ENCODE measurements around the gene PTOV1.

Gene PTOV1

DNA sequence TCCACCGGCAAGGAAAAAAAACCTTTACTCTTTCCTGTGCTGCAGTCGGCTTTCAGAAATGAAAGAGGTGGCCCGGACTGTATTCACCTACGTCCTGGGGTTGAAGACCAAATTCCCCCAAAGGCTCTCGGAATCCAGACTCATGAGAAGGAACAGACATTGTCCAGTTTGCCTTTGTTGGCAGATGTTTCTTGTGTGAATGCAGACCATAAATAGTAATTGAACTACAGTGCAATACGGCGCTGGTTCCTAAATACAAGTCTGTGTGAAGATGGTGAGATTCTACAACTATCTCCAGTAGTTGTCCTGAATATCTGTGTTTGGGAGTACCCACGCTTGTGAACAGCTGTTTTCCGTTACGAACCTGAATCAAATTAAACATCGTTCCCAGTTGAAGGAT lies 11.2 kb upstream of the PTOV1 start:
- Histone ChIP-seq H3K4me1 (ENCODE audit: control insufficient read depth, low read length) (peaks cover 31% of the 10 kb centered on the region), H3K27me3 (ENCODE audit: control insufficient read depth, low read length) (no peaks in the 10 kb centered on the region), H3K4me3 (ENCODE audit: low read length) (no peak overlapping the region), H3F3A (ENCODE audit: control insufficient read depth, insufficient read depth) (peaks cover 21% of the 10 kb centered on the region), H3K9me3 (ENCODE audit: control insufficient read depth, insufficient read depth, low read length) (no peaks in the 10 kb centered on the region), H3K79me2 (ENCODE audit: control insufficient read depth, low read length) (no peaks in the 10 kb centered on the region; the same call in 1 of the 2 replicates), H3K36me3 (ENCODE audit: control insufficient read depth, low read length) (peaks cover 65% of the 10 kb centered on the region), H3K4me2 (ENCODE audit: low read length) (no peak overlapping the region), H4K20me1 (ENCODE audit: control insufficient read depth, insufficient read depth, low read depth, low read length) (0 out of 2 replicates have a peak, but pooled peaks cover 2% of the 10 kb centered on the region), H3K27ac (ENCODE audit: low read depth, low read length) (no peak overlapping the region), H3K9me2 (replicated peaks; ENCODE audit: control insufficient read depth, low read length) (no peaks in the 10 kb centered on the region)
- no peak for TF ChIP-seq EZH2phosphoT487 (IDR thresholded peaks at IDR 0.05; ENCODE audit: borderline replicate concordance, low read length)
- TF ChIP-seq, protein P1, sequence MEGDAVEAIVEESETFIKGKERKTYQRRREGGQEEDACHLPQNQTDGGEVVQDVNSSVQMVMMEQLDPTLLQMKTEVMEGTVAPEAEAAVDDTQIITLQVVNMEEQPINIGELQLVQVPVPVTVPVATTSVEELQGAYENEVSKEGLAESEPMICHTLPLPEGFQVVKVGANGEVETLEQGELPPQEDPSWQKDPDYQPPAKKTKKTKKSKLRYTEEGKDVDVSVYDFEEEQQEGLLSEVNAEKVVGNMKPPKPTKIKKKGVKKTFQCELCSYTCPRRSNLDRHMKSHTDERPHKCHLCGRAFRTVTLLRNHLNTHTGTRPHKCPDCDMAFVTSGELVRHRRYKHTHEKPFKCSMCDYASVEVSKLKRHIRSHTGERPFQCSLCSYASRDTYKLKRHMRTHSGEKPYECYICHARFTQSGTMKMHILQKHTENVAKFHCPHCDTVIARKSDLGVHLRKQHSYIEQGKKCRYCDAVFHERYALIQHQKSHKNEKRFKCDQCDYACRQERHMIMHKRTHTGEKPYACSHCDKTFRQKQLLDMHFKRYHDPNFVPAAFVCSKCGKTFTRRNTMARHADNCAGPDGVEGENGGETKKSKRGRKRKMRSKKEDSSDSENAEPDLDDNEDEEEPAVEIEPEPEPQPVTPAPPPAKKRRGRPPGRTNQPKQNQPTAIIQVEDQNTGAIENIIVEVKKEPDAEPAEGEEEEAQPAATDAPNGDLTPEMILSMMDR (IDR thresholded peaks at IDR 0.05; ENCODE audit: low read depth, low read length, poor library complexity, severe bottlenecking), result no peak

DNA sequence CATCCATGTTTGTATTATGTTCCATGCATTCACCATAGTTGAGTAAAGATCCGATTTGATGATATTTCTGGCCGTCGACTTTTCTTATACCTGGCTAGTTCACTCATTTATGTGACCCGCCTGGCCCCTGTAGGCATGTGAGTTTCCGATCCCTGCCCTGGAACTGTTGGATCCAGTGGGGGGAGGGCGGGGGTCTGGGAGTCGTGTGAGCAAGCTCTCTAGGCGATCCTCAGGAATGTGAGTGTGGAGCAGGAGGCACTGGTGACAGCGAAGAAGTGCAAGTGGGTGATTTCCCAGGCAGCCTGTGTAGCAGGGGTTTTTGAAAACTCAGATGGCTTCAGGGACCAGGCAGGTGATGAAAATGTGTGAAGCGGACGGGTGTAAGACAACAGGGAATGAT lies 10.6 kb upstream of the PTOV1 start:
- Histone ChIP-seq H3K27ac (ENCODE audit: low read depth, low read length) (no peak overlapping the region), H3K36me3 (ENCODE audit: control insufficient read depth, low read length) (peaks cover 59% of the 10 kb centered on the region)
- TF ChIP-seq, protein P1 (IDR thresholded peaks at IDR 0.05; ENCODE audit: low read depth, low read length, poor library complexity, severe bottlenecking), result no peak
- TF ChIP-seq EZH2phosphoT487 (IDR thresholded peaks at IDR 0.05; ENCODE audit: borderline replicate concordance, low read length), result no peak

DNA sequence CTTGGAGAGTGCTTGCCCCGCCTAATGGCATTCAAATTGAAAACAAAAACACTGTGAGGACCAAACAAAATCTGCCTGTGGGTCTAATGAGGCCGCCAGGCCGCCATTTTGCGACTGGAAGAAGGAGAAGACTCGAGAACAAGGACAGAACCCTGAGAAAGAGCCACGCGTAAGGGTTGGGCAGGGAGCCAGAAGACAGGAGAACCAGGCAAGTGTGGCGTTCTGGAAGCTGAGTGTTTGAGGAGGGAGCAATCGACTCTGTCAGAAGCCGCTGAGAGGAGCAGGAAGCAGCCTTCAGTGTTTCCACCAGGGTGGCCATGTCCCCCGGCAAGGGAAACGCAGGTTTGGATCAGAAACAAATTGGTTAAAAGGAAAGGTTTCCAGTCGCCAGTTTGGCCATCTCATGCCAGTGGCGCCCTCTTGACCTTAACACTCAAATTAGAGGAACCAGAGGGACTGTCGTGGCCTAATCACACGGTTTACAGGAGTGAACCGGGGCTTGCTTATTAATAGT lies 10.2 kb upstream of the PTOV1 start:
- Histone ChIP-seq H4K20me1 (ENCODE audit: control insufficient read depth, insufficient read depth, low read depth, low read length) (0 out of 2 replicates have a peak, but pooled peaks cover 2% of the 10 kb centered on the region), H3K27me3 (ENCODE audit: control insufficient read depth, low read length) (no peaks in the 10 kb centered on the region), H3K79me2 (ENCODE audit: control insufficient read depth, low read length) (no peaks in the 10 kb centered on the region; the same call in 1 of the 2 replicates), H3K4me3 (ENCODE audit: low read length) (no peak overlapping the region), H3F3A (ENCODE audit: control insufficient read depth, insufficient read depth) (peaks cover 28% of the 10 kb centered on the region), H3K4me1 (ENCODE audit: control insufficient read depth, low read length) (peaks cover 39% of the 10 kb centered on the region), H3K27ac (ENCODE audit: low read depth, low read length) (no peak overlapping the region), H3K4me2 (ENCODE audit: low read length) (no peak overlapping the region), H3K9me3 (ENCODE audit: control insufficient read depth, insufficient read depth, low read length) (no peaks in the 10 kb centered on the region), H3K9me2 (replicated peaks; ENCODE audit: control insufficient read depth, low read length) (no peaks in the 10 kb centered on the region), H3K36me3 (ENCODE audit: control insufficient read depth, low read length) (peaks cover 54% of the 10 kb centered on the region)
- no peak for TF ChIP-seq EZH2phosphoT487 (IDR thresholded peaks at IDR 0.05; ENCODE audit: borderline replicate concordance, low read length)
- TF ChIP-seq, protein P1 (IDR thresholded peaks at IDR 0.05; ENCODE audit: low read depth, low read length, poor library complexity, severe bottlenecking), result no peak

More for the DNA sequence above, 10.6 kb upstream of the PTOV1 start:
- Histone ChIP-seq H4K20me1 (ENCODE audit: control insufficient read depth, insufficient read depth, low read depth, low read length) (0 out of 2 replicates have a peak, but pooled peaks cover 2% of the 10 kb centered on the region), H3K9me3 (ENCODE audit: control insufficient read depth, insufficient read depth, low read length) (no peaks in the 10 kb centered on the region), H3K79me2 (ENCODE audit: control insufficient read depth, low read length) (no peaks in the 10 kb centered on the region; the same call in 1 of the 2 replicates), H3K9me2 (replicated peaks; ENCODE audit: control insufficient read depth, low read length) (no peaks in the 10 kb centered on the region), H3K4me3 (ENCODE audit: low read length) (no peak overlapping the region), H3F3A (ENCODE audit: control insufficient read depth, insufficient read depth) (peaks cover 23% of the 10 kb centered on the region), H3K4me2 (ENCODE audit: low read length) (no peak overlapping the region), H3K4me1 (ENCODE audit: control insufficient read depth, low read length) (peaks cover 37% of the 10 kb centered on the region), H3K27me3 (ENCODE audit: control insufficient read depth, low read length) (no peaks in the 10 kb centered on the region)

Measured in DOHH2 (cell line).